Panc1 (cell line): Measurements from ENCODE around the gene MTMR8. TPM values are rescaled to one million over a fixed set of nuclear protein-coding genes. Genes with fewer than 3 reads are reported as not detected.

Source experiments
- ATAC-seq: fragments of 200-7000 bp; cut with Tn5 transposase; 2 replicates; pipeline ENCODE4 v1.9.1; 2020; ENCODE audit warnings: mild to moderate bottlenecking, moderate library complexity
- BruUV-seq: library from RNA; stranded (reverse); fragments of 400-500 nt; replicated peaks from 2 replicates; lab custom pipeline; 2021; lab: Mats Ljungman, UMichigan
- CTCF ChIA-PET: fragments of 300-600 bp; sonication (Branson Sonifier 250); formaldehyde crosslinking; loops from one replicate; lab custom pipeline; 2022; ENCODE audit warnings: antibody characterized with exemption; lab: Charles Lee
- POLR2A ChIA-PET: fragments of 300-600 bp; sonication (Branson Sonifier 250); formaldehyde crosslinking; loops from one replicate; lab custom pipeline; 2022; ENCODE audit warnings: antibody characterized with exemption; lab: Charles Lee
- DNase-seq: peaks from one replicate; pipeline ENCODE4 v3.0.0-alpha.2; 2010; ENCODE audit warnings: low read depth, low spot score
- H3K27ac ChIP-seq: 2 replicates; pipeline ENCODE4 v1.5.1; 2011; ENCODE audit warnings: mild to moderate bottlenecking, low read length, inconsistent platforms
- H3K27me3 ChIP-seq: fragments of 200-500 bp; sonication (Bioruptor generic); 2 replicates; pipeline ENCODE4 v1.6.0; 2014; ENCODE audit warnings: low read length, inconsistent platforms; ENCODE audit not compliant: control insufficient read depth, insufficient read depth
- H3K36me3 ChIP-seq: fragments of 200-500 bp; sonication (Bioruptor generic); 2 replicates; pipeline ENCODE4 v1.5.1; 2014; ENCODE audit warnings: inconsistent platforms, mild to moderate bottlenecking, low read length, moderate library complexity; ENCODE audit not compliant: control insufficient read depth, insufficient read depth
- H3K4me1 ChIP-seq: 2 replicates; pipeline ENCODE4 v1.5.1; 2011; ENCODE audit warnings: inconsistent platforms, mild to moderate bottlenecking, low read length, moderate library complexity; ENCODE audit not compliant: control insufficient read depth, insufficient read depth
- H3K4me3 ChIP-seq, 2 experiments: 2 replicates each; pipeline ENCODE4 v1.5.1; 2011 to 2012; ENCODE audit warnings: low read depth in 2 of 2, low read length in 2 of 2, mild to moderate bottlenecking in 2 of 2, inconsistent platforms in 1 of 2, moderate library complexity in 1 of 2
- H3K9me3 ChIP-seq: fragments of 200-500 bp; sonication (Bioruptor generic); 2 replicates; pipeline ENCODE4 v1.5.1; 2014; ENCODE audit warnings: low read depth, mild to moderate bottlenecking, inconsistent platforms, low read length, moderate library complexity; ENCODE audit not compliant: control insufficient read depth, insufficient read depth
- CTCF ChIP-seq: fragments of 450-650 bp; IDR thresholded peaks from 2 replicates; pipeline ENCODE4 v1.5.1; 2017; ENCODE audit warnings: mild to moderate bottlenecking
- POLR2AphosphoS5 ChIP-seq: IDR thresholded peaks from 2 replicates; pipeline ENCODE4 v1.6.1; 2012; ENCODE audit warnings: mild to moderate bottlenecking, low read depth, low read length, moderate library complexity
- REST ChIP-seq, 2 experiments: IDR thresholded peaks; 2 replicates each; pipeline ENCODE4 v1.6.1; 2011 to 2012; ENCODE audit warnings: low read depth in 2 of 2, control low read depth in 1 of 2, low read length in 1 of 2, mild to moderate bottlenecking in 1 of 2, moderate library complexity in 1 of 2; ENCODE audit not compliant: insufficient read depth in 1 of 2
- SIN3A ChIP-seq: IDR thresholded peaks from 2 replicates; pipeline ENCODE4 v1.6.1; 2012; ENCODE audit warnings: low read depth, mild to moderate bottlenecking, low read length, moderate library complexity, borderline replicate concordance; ENCODE audit not compliant: insufficient read depth
- TCF7L2 ChIP-seq: IDR thresholded peaks from 2 replicates; pipeline ENCODE4 v1.6.1; 2011; ENCODE audit warnings: mild to moderate bottlenecking, low read depth, low read length, inconsistent platforms
- in situ Hi-C: cut with HindIII; loops from 2 replicates; pipeline ENCODE4 v1.10.0; 2016; ENCODE audit warnings: low sequenced_read_pairs, low pct_unique_long_range_greater_than_20kb
- intact Hi-C: fragments of 100-400 bp; cut with micrococcal nuclease; formaldehyde crosslinking; loops from one replicate; pipeline ENCODE4 v1.10.0; 2022; ENCODE audit not compliant: unreplicated experiment
- total RNA-seq: library from RNA; stranded (reverse); gene quantifications from one replicate; pipeline ENCODE4 v1.2.1, GENCODE V29; 2021; ENCODE audit not compliant: unreplicated experiment

Gene MTMR8
- total RNA-seq, 1 experiment from 2014 or later: 1.3 TPM

DNA sequence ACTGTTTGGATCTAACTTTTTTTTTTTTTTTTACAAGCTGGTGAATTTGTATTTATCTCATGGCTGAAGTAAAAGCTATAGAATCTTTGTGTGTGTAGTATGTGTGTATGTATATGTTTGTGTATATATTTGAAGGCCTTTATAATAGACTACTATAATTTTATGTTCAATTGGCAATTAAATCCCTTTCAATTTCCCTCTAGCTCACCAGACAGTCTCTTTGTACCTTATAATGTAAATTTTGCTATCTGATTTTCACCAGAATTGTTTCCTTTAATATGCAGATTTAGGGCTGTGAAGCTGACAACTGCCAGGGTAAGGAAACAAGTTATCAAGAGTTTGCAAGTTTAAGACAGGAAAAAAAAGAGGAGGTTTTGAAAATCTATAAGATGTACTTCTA is 33.1 kb upstream of the MTMR8 start:
- no peak overlapping the region for H3K4me3 ChIP-seq
- POLR2A ChIA-PET: no interaction called here
- BruUV-seq: no TSS peak
- no peak for ATAC-seq
- TF ChIP-seq POLR2AphosphoS5: no peak
- no peak for TF ChIP-seq SIN3A
- no peak for TF ChIP-seq CTCF
- TF ChIP-seq REST (IDR thresholded peaks at IDR 0.05; ENCODE audit: insufficient read depth in 1 of 2, low read depth in 2 of 2, low read length in 1 of 2): no peak
- no peak for TF ChIP-seq TCF7L2
- no peaks in the 10 kb centered on the region for H3K9me3 ChIP-seq
- H3K4me1 ChIP-seq: no peaks in the 10 kb centered on the region
- in situ Hi-C loops: no loop called here
- no peaks in the 10 kb centered on the region for H3K27me3 ChIP-seq
- CTCF ChIA-PET: no interaction called here
- DNase-seq: no peak
- no peaks in the 10 kb centered on the region for H3K36me3 ChIP-seq
- intact Hi-C loops: no loop called here
- H3K27ac ChIP-seq: no peak overlapping the region

- H3K36me3 ChIP-seq: no peaks in the 10 kb centered on the region
- no peak for DNase-seq
- ChIA-PET POLR2A (no interaction called here), CTCF (interaction anchor here (0.6 kb wide), 1 partner anchor 328 kb away, joined by 3 read pairs; no protein-coding TSS in a partner anchor)
- intact Hi-C loops (no loop called here), in situ Hi-C loops (no loop called here)
- TF ChIP-seq SIN3A (no peak), REST (IDR thresholded peaks at IDR 0.05; ENCODE audit: insufficient read depth in 1 of 2, low read depth in 2 of 2, low read length in 1 of 2) (no peak), POLR2AphosphoS5 (no peak), TCF7L2 (no peak)
- H3K4me3 ChIP-seq: no peak overlapping the region
- H3K9me3 ChIP-seq: no peaks in the 10 kb centered on the region
- H3K4me1 ChIP-seq: no peaks in the 10 kb centered on the region
- H3K27me3 ChIP-seq: no peaks in the 10 kb centered on the region
- no TSS peak for BruUV-seq
- no peak overlapping the region for H3K27ac ChIP-seq
- no peak for ATAC-seq
Measured at GRCh38 chrX:64427787-64428186, 32.5 kb upstream of the MTMR8 start.
